HG03575 (cell line): ENCODE measurements around the gene RPTOR.
"Not testable (repeated sequence)": the region's sequence is repeated elsewhere in the genome, so short reads cannot be mapped to it uniquely, and the experiment has no call there.

Experiments
- ATAC-seq: cut with Tn5 transposase; IDR thresholded peaks from one replicate; pipeline ENCODE4 v1.9.1; 2021; ENCODE audit not compliant: unreplicated experiment, insufficient number of reproducible peaks, low FRiP score; ENCODE audit errors: extremely low read depth

RPTOR gene

DNA sequence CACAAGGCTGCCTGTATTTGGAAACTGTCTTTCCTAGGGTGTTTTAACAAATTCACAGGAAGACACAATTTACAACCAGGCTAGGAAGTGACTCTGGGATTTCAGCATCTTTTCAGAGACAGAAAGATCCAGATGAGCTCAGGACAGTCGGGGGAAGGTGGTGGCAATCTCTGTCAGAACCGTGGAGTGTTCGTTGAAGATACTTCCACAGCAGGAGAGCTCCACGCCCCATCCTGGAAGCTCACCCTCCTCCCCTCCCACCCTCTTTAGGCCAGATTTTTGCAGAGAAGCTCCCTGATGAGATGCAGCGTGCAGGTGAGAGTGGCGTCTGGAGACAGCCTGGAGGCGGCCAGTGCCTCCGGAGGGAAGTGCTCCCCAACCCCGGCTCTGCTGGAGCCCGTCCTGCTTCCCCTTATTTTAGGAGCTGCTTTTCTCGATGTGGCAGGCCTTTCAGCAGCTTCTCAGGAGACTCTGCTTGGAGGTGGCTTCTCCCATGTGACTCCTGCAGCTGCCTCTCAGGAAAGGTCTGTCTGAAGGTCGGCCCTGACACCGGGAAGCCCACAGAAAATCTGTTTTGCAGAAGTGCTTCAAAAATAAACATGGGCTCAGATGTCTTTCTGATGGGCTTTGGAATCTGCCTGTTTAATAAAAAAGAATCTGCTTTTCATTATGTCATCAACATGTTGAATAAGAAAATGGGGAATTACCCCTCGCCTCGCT, 260.6 kb downstream of the RPTOR start:
- ATAC-seq, result no peak

DNA sequence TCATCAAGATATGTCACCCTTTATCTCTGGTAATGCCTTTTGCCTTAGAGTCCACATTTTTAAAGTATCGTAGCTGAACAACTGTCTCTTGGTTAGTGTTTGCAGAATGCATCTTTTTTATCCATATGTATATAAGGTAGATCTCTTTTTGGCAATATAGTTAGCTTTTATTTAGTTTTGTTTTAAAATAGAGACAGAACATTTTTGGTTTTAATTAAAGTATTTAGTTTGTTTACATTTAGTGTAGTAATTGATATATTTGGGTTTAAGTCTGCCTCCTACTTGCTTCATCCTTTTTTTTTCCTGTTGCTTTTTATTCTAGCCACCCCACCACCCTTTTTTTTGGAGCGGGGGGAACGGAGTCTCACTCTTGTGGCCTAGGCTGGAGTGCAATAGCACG, 262.4 kb downstream of the RPTOR start:
- no peak for ATAC-seq

GRCh38 chr17:80807882-80808281, 263.2 kb downstream of the RPTOR start:
- no peak for ATAC-seq

GRCh38 chr17:80811181-80812105, 266.8 kb downstream of the RPTOR start:
- no peak for ATAC-seq

DNA sequence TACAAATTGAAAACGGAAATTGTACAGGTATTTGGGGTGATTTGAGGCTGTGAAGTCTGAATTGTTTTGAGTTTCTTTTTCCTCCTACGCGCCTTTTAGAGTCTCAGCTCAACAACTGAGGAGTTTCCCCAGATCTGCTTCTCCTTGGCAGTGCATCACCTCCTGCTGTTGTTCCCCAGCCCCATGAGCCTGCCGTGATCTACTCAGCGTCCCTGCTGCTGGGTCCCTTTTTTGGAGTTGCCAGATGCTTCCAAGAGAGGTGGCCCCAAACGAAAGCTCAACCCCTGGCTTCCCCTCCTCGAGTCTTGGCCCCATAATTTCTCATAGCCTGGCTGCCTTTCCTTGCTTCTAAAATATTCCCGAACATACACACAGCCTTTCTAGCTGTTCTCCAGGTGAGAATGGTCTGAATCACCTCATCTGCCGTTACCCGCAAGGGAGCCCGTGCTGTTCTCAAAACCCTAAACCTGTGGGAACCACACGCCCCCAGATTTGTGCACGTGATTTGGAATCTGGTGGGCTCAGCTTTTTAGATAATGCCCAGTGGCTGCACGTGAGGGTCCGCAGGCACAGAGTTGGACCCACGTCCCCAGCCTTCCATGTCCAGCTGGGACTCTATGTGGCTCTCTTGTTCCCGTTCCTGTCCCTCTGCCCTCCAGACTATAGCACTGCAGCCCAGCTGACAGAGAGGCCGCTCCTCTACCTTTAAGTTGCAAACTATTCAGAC, 267.9 kb downstream of the RPTOR start:
- no peak for ATAC-seq

- no peak for ATAC-seq
These were observed 268.7 kb downstream of the RPTOR start for GRCh38 chr17:80813318-80813717.

- ATAC-seq, result no peak
These were observed 269.9 kb downstream of the RPTOR start for GRCh38 chr17:80814491-80814890.

DNA sequence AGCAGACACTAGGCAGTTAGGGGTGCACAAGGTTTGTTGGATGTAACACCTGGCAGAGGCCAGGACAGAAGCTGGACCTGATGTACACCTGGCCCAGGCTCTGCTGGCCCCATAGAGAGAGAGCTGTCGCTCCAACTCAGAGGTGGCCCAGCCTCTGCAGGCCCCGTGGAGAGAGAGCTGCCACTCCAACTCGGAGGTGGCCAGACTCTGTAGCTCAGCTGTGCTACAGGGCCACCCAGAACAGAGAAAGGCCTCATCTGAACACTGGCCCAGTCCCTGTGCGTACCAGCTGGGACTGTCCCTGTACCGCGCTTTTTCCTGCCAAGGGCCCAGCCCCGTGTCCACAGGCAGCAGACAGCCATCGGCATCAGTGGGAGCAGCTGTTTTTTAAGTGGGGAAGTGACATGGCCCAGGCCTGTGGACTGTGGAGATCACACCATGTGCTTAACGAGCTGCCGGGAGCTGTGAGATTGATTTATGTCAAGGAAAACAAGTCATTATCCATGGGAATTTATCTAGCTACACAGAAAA, 270.6 kb downstream of the RPTOR start:
- no peak for ATAC-seq

DNA sequence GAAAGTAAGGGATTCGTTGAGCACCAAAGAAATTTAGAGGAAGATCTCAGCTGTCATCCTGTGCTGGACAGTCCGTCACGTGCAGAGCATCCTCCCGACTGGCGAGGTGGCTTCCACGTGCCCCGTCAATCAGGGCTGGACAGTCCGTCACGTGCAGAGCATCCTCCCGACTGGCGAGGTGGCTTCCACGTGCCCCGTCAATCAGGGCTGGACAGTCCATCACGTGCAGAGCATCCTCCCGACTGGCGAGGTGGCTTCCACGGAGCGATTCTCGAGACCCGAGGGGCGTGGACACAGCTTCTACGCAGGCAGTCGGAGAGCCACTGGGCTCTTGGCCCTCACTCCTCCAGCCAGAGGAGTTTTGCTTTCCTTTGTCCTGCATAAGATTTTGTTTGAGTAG, 271.1 kb downstream of the RPTOR start:
- ATAC-seq, result not testable (repeated sequence)

GRCh38 chr17:80816241-80817103, 271.8 kb downstream of the RPTOR start:
- ATAC-seq, result no peak

- ATAC-seq, result no peak
These were observed 272.7 kb downstream of the RPTOR start for GRCh38 chr17:80817321-80817845.

- ATAC-seq, result no peak
These were observed 273.2 kb downstream of the RPTOR start for GRCh38 chr17:80817861-80818260.

- ATAC-seq, result no peak
These were observed 274.2 kb downstream of the RPTOR start for GRCh38 chr17:80818871-80819270.

- ATAC-seq, result no peak
These were observed 275.0 kb downstream of the RPTOR start for GRCh38 chr17:80819422-80820164.

DNA sequence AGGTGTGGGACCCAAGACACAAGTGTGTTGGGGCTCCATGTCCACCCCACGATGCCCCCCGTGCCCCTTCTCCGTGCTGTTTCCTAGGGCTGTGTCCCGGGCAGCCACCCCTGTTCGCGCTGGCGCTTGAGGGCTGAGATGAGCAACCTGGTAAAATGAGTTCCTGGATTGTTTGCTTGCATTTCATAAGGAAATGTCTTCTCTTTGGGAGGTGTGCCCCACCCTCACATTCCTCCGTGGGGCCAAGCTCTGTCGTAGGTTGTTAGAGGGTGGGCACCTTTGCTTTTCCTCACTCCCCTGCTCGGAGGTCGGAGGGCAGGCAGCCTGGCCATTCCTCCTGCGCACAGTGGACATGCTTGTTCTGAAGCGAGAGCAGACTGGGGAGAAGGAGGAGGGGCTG, 275.7 kb downstream of the RPTOR start:
- ATAC-seq, result no peak

DNA sequence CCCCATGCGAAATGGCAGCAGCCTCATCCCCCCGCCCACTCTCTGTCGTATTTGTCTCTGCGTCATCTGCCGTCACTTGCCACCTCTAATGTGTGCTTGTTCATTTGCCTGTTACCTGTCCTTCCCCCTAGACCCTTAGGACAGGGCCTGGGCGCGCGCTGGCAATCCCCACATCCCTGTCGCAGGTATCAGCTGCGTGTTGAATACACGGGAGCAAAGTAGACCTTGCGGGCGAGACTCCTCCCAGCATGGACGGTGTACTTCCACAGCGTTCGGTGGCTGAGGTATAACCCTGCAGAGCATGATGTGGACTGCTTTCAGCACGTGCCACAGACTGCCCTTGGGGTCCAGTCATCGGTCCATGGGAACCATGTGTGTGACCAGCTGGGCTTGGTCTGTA, 276.9 kb downstream of the RPTOR start:
- ATAC-seq, result no peak

DNA sequence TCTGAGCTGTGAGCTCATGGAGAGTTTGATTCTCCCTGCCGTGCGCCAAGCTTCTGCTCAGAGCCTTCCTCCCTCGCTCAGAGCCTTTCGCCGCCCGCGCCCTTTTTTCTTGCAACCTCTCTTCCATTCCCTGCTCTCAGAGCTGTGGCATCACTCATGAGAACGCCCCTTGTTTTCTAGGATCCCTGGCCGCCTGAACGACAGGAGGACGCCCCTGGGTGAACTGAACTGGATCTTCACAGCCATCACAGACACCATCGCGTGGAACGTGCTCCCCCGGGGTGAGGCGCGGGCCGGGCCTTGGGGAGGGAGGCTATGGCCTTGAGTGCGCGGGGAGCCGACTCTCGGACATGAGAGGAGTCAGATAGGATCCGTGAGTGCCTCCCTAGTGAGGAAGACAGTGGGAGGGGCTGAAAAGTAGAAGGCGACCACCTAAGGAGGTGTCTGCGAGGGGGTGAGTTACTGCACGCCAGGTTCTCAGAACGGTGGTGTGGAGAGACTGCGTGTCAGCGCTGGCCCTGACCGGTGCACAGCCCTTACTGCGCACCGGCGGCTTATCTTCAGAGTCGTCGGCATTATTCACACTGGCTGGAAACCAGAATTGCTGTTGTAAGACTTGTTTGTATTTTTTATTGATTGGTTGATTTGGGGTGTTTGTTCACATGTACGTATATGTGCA, 277.5 kb downstream of the RPTOR start:
- ATAC-seq, result no peak
